IMR-90 (cell line): ENCODE results near the gene PLA2G4A.

Experiments used
- CEBPB ChIP-seq: IDR thresholded peaks from 2 replicates; pipeline ENCODE4 v1.6.1; 2012; ENCODE audit warnings: low read depth, low read length, improper control_type of control experiment
- CHD1 ChIP-seq: IDR thresholded peaks from 2 replicates; pipeline ENCODE4 v1.6.1; 2012; ENCODE audit warnings: low read depth, low read length, improper control_type of control experiment
- CTCF ChIP-seq: conservative IDR thresholded peaks from 2 replicates; pipeline ENCODE4 v1.5.1; 2012; ENCODE audit warnings: mild to moderate bottlenecking, low read depth, low read length, improper control_type of control experiment
- FOS ChIP-seq: fragments of 150-350 bp; IDR thresholded peaks from 2 replicates; pipeline ENCODE4 v1.6.1; 2016; ENCODE audit warnings: low read depth, low read length
- MAZ ChIP-seq: IDR thresholded peaks from 2 replicates; pipeline ENCODE4 v1.6.1; 2012; ENCODE audit warnings: low read depth, mild to moderate bottlenecking, low read length, improper control_type of control experiment, moderate library complexity, borderline replicate concordance
- MXI1 ChIP-seq: IDR thresholded peaks from 2 replicates; pipeline ENCODE4 v1.6.1; 2012; ENCODE audit warnings: low read depth, mild to moderate bottlenecking, low read length, moderate library complexity, borderline replicate concordance
- POLR2A ChIP-seq: IDR thresholded peaks from 2 replicates; pipeline ENCODE4 v1.6.1; 2012; ENCODE audit warnings: mild to moderate bottlenecking, low read depth, low read length
- RAD21 ChIP-seq: IDR thresholded peaks from 2 replicates; pipeline ENCODE4 v1.6.1; 2012; ENCODE audit warnings: low read length, improper control_type of control experiment
- RCOR1 ChIP-seq: IDR thresholded peaks from 2 replicates; pipeline ENCODE4 v1.6.1; 2012; ENCODE audit warnings: mild to moderate bottlenecking, low read length, improper control_type of control experiment; ENCODE audit not compliant: insufficient replicate concordance
- RFX5 ChIP-seq: IDR thresholded peaks from 2 replicates; pipeline ENCODE4 v1.8.0; 2012; ENCODE audit warnings: low read depth, mild to moderate bottlenecking, low read length, moderate library complexity
- SMC3 ChIP-seq: fragments of 150-350 bp; IDR thresholded peaks from 2 replicates; pipeline ENCODE4 v1.6.1; 2016; ENCODE audit warnings: low read depth, mild to moderate bottlenecking, antibody characterized with exemption, low read length, moderate library complexity
- USF2 ChIP-seq: fragments of 150-350 bp; IDR thresholded peaks from 2 replicates; pipeline ENCODE4 v1.6.1; 2017; ENCODE audit warnings: mild to moderate bottlenecking, antibody characterized with exemption, low read length, low read depth

DNA sequence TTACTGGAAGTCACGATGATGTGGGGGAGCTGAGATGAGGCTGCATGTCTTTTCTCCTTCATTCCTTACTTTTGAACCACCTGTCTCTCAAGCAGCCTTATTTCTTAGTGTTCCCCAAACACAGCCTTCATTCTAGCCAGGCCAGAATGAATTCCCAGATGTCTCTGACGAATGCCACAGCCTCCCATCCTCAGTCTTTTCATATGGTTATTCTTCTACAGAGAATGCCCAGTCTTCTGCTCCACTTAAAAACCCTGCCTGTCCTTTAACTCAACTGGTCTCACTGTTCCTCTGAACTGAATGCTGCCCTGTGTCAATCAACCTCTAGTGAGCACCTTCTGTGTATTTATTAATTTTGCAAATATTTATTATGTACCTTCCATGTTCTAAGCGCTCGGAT is 156.2 kb downstream of the PLA2G4A start:
- TF ChIP-seq CTCF (no peak), RFX5 (no peak), POLR2A (no peak), CEBPB (no peak), SMC3 (no peak), MXI1 (no peak), USF2 (no peak), RAD21 (no peak), MAZ (no peak), FOS (no peak), CHD1 (no peak), RCOR1 (no peak)
